GM21576 (cell line): ENCODE data around the gene COL6A1.

ENCODE experiments used
- ATAC-seq: cut with Tn5 transposase; IDR thresholded peaks from one replicate; pipeline ENCODE4 v1.9.1; 2021; ENCODE audit warnings: mild to moderate bottlenecking, moderate library complexity; ENCODE audit not compliant: unreplicated experiment

COL6A1 gene

GRCh38 chr21:45981151-45982091, at the start of gene COL6A1:
COL6A1 (plus strand) TSS chr21:45981770; CDS start chr21:45981851, 81 bp downstream.
- ATAC-seq = no peak

GRCh38 chr21:45932922-45933502, 48.6 kb upstream of the COL6A1 start:
- ATAC-seq = no peak

GRCh38 chr21:45934085-45934484, 47.5 kb upstream of the COL6A1 start:
- no peak for ATAC-seq

GRCh38 chr21:45934554-45934953, 47.0 kb upstream of the COL6A1 start:
- no peak for ATAC-seq

GRCh38 chr21:45935628-45936027, 45.9 kb upstream of the COL6A1 start:
- ATAC-seq = no peak

- ATAC-seq = no peak
Measured at GRCh38 chr21:45937721-45938452, 43.7 kb upstream of the COL6A1 start.

GRCh38 chr21:45938453-45938755, 43.2 kb upstream of the COL6A1 start:
- no peak for ATAC-seq

GRCh38 chr21:45938811-45939520, 42.6 kb upstream of the COL6A1 start:
- ATAC-seq = no peak

GRCh38 chr21:45939521-45940045, 42.0 kb upstream of the COL6A1 start:
- no peak for ATAC-seq

GRCh38 chr21:45940091-45940490, 41.5 kb upstream of the COL6A1 start:
- no peak for ATAC-seq

- no peak for ATAC-seq
Measured at GRCh38 chr21:45940621-45941337, 40.8 kb upstream of the COL6A1 start.

- no peak for ATAC-seq
Measured at GRCh38 chr21:45941338-45941710, 40.2 kb upstream of the COL6A1 start.

GRCh38 chr21:45941717-45942546, 39.6 kb upstream of the COL6A1 start:
- no peak for ATAC-seq

GRCh38 chr21:45942755-45943629, 38.6 kb upstream of the COL6A1 start:
- no peak for ATAC-seq

GRCh38 chr21:45943630-45944540, 37.7 kb upstream of the COL6A1 start:
- ATAC-seq = no peak

GRCh38 chr21:45944601-45945000, 37.0 kb upstream of the COL6A1 start:
- ATAC-seq = no peak

GRCh38 chr21:45945066-45945867, 36.3 kb upstream of the COL6A1 start:
- ATAC-seq = no peak
